Caco-2 (cell line): ENCODE measurements around the gene DARS1. TPM values are rescaled to one million over a fixed set of nuclear protein-coding genes. Genes with fewer than 3 reads are reported as not detected.

Experiments used
- BruUV-seq: library from RNA; stranded (reverse); fragments of 400-500 nt; replicated peaks from 2 replicates; lab custom pipeline; 2021; lab: Mats Ljungman, UMichigan
- CTCF ChIA-PET: fragments of 300-600 bp; sonication (Branson Sonifier 250); formaldehyde crosslinking; loops from one replicate; lab custom pipeline; 2022; ENCODE audit warnings: antibody characterized with exemption; lab: Charles Lee
- POLR2A ChIA-PET: fragments of 300-600 bp; sonication (Branson Sonifier 250); formaldehyde crosslinking; loops from one replicate; lab custom pipeline; 2022; ENCODE audit warnings: antibody characterized with exemption; lab: Charles Lee
- DNase-seq, 2 experiments: peaks; one replicate each; pipeline versions ENCODE4 v3.0.0 to v3.0.0-alpha.2; 2020 to 2022
- H3K27me3 ChIP-seq: replicated peaks from 2 replicates; pipeline ENCODE4 v1.6.0; 2011; ENCODE audit warnings: low read length; ENCODE audit not compliant: control insufficient read depth, insufficient read depth
- H3K36me3 ChIP-seq: 2 replicates; pipeline ENCODE4 v1.5.1; 2011; ENCODE audit warnings: low read length; ENCODE audit not compliant: control insufficient read depth, insufficient read depth
- H3K4me1 ChIP-seq: fragments of 250-450 bp; sonication (Bioruptor Pico); 2 replicates; pipeline ENCODE4 v1.5.1; 2020; ENCODE audit warnings: mild to moderate bottlenecking
- H3K4me3 ChIP-seq: 2 replicates; pipeline ENCODE4 v1.5.1; 2011; ENCODE audit warnings: low read depth, mild to moderate bottlenecking, control low read depth, low read length
- H3K9me3 ChIP-seq: fragments of 250-450 bp; sonication (Bioruptor Pico); 2 replicates; pipeline ENCODE4 v1.5.1; 2020; ENCODE audit warnings: mild to moderate bottlenecking, moderate library complexity
- H3K27ac Mint-ChIP-seq: one replicate; pipeline ENCODE4 v1.8.0; 2022; ENCODE audit warnings: mixed read lengths; ENCODE audit not compliant: unreplicated experiment
- H3K27me3 Mint-ChIP-seq: one replicate; pipeline ENCODE4 v1.8.0; 2022; ENCODE audit warnings: mixed read lengths; ENCODE audit not compliant: insufficient read depth, unreplicated experiment
- H3K36me3 Mint-ChIP-seq: one replicate; pipeline ENCODE4 v1.8.0; 2022; ENCODE audit warnings: mild to moderate bottlenecking, mixed read lengths; ENCODE audit not compliant: insufficient read depth, unreplicated experiment
- H3K4me1 Mint-ChIP-seq: one replicate; pipeline ENCODE4 v1.8.0; 2022; ENCODE audit warnings: low read depth, mixed read lengths; ENCODE audit not compliant: unreplicated experiment
- H3K4me3 Mint-ChIP-seq: one replicate; pipeline ENCODE4 v1.8.0; 2022; ENCODE audit warnings: mild to moderate bottlenecking, moderate library complexity, mixed read lengths; ENCODE audit not compliant: unreplicated experiment
- H3K9me3 Mint-ChIP-seq: one replicate; pipeline ENCODE4 v1.8.0; 2022; ENCODE audit warnings: mixed read lengths; ENCODE audit not compliant: unreplicated experiment
- intact Hi-C: fragments of 100-400 bp; cut with micrococcal nuclease; formaldehyde crosslinking; loops from one replicate; pipeline ENCODE4 v1.10.0; 2022; ENCODE audit not compliant: unreplicated experiment
- total RNA-seq: library from RNA; stranded (reverse); gene quantifications from 2 replicates; pipeline ENCODE4 v1.2.3, GENCODE V29; 2022
- TF ChIP-seq, protein P1 (sequence below), 2 experiments: fragments of 200-600 bp in 1 of 2; IDR thresholded peaks; 1 replicate in 1 of 2; 2 replicates in 1 of 2; pipeline versions ENCODE4 v1.5.1 to v1.8.0; 2011 to 2022; ENCODE audit warnings: antibody characterized with exemption in 1 of 2, control low read depth in 1 of 2, inconsistent platforms in 1 of 2, low read depth in 1 of 2, low read length in 1 of 2, mild to moderate bottlenecking in 1 of 2, moderate library complexity in 1 of 2; ENCODE audit not compliant: insufficient read depth in 1 of 2, severe bottlenecking in 1 of 2, unreplicated experiment in 1 of 2

DARS1 gene
- total RNA-seq, 1 experiment from 2014 or later, result 90.9 TPM

DNA sequence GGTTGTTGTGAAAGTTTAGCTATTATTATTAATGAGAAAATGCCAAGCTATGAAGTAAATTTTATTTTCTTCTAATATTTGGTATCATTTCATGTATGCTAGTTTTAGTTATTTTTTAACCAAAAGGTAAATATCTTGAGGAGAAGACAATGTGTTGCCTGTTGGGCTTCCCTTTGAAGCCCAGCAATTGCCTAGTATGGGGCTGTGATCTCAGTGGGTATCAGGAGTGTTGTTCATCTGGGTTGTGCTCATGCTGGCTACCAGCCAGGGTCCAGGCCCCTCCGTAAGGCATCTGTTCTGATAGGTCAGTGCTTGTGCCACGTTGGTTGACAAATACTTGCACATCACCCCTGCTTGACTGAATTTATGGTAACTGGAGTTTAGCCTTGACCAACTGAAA lies 38.0 kb upstream of the DARS1 start:
- Histone ChIP-seq H3K27me3 (no peaks in the 10 kb centered on the region), H3K4me3 (no peak overlapping the region), H3K4me1 (peaks cover 8% of the 10 kb centered on the region), H3K9me3 (no peaks in the 10 kb centered on the region), H3K36me3 (no peaks in the 10 kb centered on the region)
- peaks cover 6% of the 10 kb centered on the region for H3K4me1 Mint-ChIP-seq
- DNase-seq, result no peak
- CTCF ChIA-PET, result no interaction called here
- no peaks in the 10 kb centered on the region for H3K36me3 Mint-ChIP-seq
- no peak overlapping the region for H3K4me3 Mint-ChIP-seq
- H3K27ac Mint-ChIP-seq, result no peak overlapping the region
- H3K27me3 Mint-ChIP-seq, result no peaks in the 10 kb centered on the region
- TF ChIP-seq, protein P1, sequence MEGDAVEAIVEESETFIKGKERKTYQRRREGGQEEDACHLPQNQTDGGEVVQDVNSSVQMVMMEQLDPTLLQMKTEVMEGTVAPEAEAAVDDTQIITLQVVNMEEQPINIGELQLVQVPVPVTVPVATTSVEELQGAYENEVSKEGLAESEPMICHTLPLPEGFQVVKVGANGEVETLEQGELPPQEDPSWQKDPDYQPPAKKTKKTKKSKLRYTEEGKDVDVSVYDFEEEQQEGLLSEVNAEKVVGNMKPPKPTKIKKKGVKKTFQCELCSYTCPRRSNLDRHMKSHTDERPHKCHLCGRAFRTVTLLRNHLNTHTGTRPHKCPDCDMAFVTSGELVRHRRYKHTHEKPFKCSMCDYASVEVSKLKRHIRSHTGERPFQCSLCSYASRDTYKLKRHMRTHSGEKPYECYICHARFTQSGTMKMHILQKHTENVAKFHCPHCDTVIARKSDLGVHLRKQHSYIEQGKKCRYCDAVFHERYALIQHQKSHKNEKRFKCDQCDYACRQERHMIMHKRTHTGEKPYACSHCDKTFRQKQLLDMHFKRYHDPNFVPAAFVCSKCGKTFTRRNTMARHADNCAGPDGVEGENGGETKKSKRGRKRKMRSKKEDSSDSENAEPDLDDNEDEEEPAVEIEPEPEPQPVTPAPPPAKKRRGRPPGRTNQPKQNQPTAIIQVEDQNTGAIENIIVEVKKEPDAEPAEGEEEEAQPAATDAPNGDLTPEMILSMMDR (IDR thresholded peaks at IDR 0.05; ENCODE audit: insufficient read depth in 1 of 2, low read depth in 1 of 2, low read length in 1 of 2, severe bottlenecking in 1 of 2, unreplicated experiment in 1 of 2), result no peak
- POLR2A ChIA-PET, result no interaction called here
- no TSS peak for BruUV-seq
- intact Hi-C loops, result no loop called here
- H3K9me3 Mint-ChIP-seq, result no peaks in the 10 kb centered on the region

DNA sequence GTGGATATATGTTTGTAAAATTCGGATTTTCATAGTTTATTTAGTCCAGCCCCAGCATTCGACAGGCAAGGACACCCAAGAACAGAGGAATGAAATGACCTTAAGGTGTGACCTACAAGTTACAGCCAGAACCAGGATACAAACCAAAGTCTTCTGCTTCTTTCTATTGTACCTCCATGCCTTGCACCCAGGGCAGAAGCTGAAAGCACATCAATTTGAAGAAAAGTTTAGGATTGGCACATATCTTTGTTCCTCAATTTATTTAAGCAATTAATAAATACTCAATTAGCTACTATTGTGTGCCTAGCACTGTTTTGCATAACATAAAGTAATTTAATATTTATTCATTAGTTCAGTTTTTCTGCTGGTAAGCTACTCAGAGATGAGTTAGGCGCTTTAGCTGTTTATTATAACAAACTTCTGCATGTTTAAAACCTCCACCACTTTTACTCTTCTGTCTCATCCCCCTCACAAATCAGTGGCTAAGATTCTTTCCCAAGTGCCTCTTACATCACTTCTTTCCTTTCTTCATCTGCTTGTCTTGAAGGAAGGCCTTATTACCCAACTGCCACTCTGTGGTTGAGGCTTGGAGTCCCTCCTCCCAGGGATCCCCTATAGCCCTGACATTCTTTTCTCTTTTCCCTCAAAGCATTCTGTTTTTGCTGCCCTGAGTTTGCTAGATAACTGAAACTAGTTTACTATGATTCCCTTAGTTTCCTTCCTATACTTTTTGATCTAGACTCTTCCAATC lies 37.1 kb upstream of the DARS1 start:
- H3K4me1 ChIP-seq, result peaks cover 8% of the 10 kb centered on the region
- Mint-ChIP-seq H3K4me1 (peaks cover 6% of the 10 kb centered on the region), H3K36me3 (no peaks in the 10 kb centered on the region), H3K9me3 (no peaks in the 10 kb centered on the region), H3K4me3 (no peak overlapping the region), H3K27me3 (no peaks in the 10 kb centered on the region), H3K27ac (no peak overlapping the region)
- ChIA-PET CTCF (no interaction called here), POLR2A (no interaction called here)
- TF ChIP-seq, protein P1 (IDR thresholded peaks at IDR 0.05; ENCODE audit: insufficient read depth in 1 of 2, low read depth in 1 of 2, low read length in 1 of 2, severe bottlenecking in 1 of 2, unreplicated experiment in 1 of 2), result no peak
- BruUV-seq, result no TSS peak
- H3K36me3 ChIP-seq, result no peaks in the 10 kb centered on the region
- DNase-seq, result no peak
- H3K4me3 ChIP-seq, result no peak overlapping the region
- intact Hi-C loops, result no loop called here
- H3K9me3 ChIP-seq, result no peaks in the 10 kb centered on the region
- H3K27me3 ChIP-seq, result no peaks in the 10 kb centered on the region

DNA sequence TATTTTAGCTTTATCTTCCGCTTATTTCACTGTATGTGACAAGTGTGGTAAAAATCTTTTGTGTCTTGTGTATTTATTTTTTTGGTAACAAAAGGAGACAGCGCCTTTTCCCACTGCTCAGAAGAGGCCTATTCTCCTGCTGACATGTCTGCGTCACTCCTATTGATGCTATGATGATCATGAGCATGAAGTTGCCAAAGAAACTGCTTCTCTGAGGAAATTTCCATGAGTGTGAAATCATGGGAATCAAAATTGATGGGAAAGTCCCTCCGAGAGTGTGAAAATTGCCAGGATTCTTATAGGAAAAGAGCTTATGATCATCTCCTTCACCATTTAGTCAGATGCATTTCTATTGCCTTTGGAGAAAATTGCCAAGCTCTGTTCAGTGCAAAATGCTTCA lies 36.5 kb upstream of the DARS1 start:
- ChIA-PET CTCF (no interaction called here), POLR2A (no interaction called here)
- Histone ChIP-seq H3K27me3 (no peaks in the 10 kb centered on the region), H3K4me1 (peaks cover 8% of the 10 kb centered on the region), H3K36me3 (no peaks in the 10 kb centered on the region), H3K9me3 (no peaks in the 10 kb centered on the region), H3K4me3 (no peak overlapping the region)
- no peak for DNase-seq
- BruUV-seq, result no TSS peak
- TF ChIP-seq, protein P1 (IDR thresholded peaks at IDR 0.05; ENCODE audit: insufficient read depth in 1 of 2, low read depth in 1 of 2, low read length in 1 of 2, severe bottlenecking in 1 of 2, unreplicated experiment in 1 of 2), result no peak
- intact Hi-C loops, result no loop called here
- H3K4me3 Mint-ChIP-seq, result no peak overlapping the region
- no peaks in the 10 kb centered on the region for H3K36me3 Mint-ChIP-seq
- no peaks in the 10 kb centered on the region for H3K9me3 Mint-ChIP-seq
- no peaks in the 10 kb centered on the region for H3K27me3 Mint-ChIP-seq
- H3K27ac Mint-ChIP-seq, result no peak overlapping the region
- peaks cover 6% of the 10 kb centered on the region for H3K4me1 Mint-ChIP-seq
